ENCODE results near the gene PRG2. TPM values are rescaled to one million over a fixed set of nuclear protein-coding genes. Genes with fewer than 3 reads are reported as not detected.

Gene PRG2, protein sequence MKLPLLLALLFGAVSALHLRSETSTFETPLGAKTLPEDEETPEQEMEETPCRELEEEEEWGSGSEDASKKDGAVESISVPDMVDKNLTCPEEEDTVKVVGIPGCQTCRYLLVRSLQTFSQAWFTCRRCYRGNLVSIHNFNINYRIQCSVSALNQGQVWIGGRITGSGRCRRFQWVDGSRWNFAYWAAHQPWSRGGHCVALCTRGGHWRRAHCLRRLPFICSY
- total RNA-seq (2014; rRNA removed; shearing (Covaris generic)) (0.28 TPM in 1 of 2 replicates, not detected in the other), total RNA-seq (2022) (1.1 and 1.2 TPM in 2 replicates), Bru-seq, nascent RNA (percentile 37 among the genes with signal in this experiment), BruChase-seq, experiment 1, labeled RNA remaining after a 6-hour chase (percentile 40 among the genes with signal in this experiment), BruChase-seq, experiment 2, labeled RNA remaining after a 2-hour chase (percentile 36 among the genes with signal in this experiment)
- long read RNA-seq, result 0 reads

DNA sequence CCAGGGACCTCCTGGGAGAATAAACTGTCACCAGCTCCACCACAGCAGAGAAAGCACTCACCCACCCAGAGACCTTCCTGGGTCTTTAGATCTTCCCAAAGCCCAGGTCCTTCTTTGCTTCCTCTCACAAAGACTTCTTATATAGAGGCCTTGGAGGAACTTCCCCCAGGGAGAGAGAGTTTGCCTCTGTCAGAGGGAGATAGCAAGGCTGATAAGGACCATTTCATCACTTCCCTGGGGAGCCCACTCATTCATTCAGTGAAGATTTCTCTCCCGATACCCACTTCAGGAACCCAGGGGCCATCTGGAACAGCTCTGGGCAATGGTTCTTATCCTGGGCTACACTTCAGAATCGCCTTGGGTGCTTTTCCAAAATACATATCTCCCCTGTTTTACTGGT is at the start of gene PRG2:
Gene PRG2 (minus strand): TSS at position 116 of the 400 bp plus-strand sequence. CDS start 706 bp downstream, outside the sequence.
- CTCF ChIA-PET (ENCODE audit: unreplicated experiment), result no interaction called here

GRCh38 chr11:57439786-57440185 is 49.3 kb upstream of the PRG2 start:
- H3K9me3 ChIP-seq (ENCODE audit: low read length), result no peaks in the 10 kb centered on the region
- no peak for DNase-seq (ENCODE audit: low spot score)
- H3K79me2 ChIP-seq (ENCODE audit: insufficient read depth, low read depth, low read length), result no peaks in the 10 kb centered on the region
- H3K36me3 ChIP-seq (ENCODE audit: insufficient read depth, low read length), result no peaks in the 10 kb centered on the region
- ChIA-PET CTCF (ENCODE audit: unreplicated experiment) (interaction anchor here (0.5 kb wide), 1 partner anchor 17 kb away, joined by 6 read pairs; no protein-coding TSS in a partner anchor), POLR2A (no interaction called here)
- intact Hi-C loops (cut with micrococcal nuclease; ENCODE audit: unreplicated experiment), result no loop called here
- H3K4me3 ChIP-seq (ENCODE audit: low read depth, low read length, poor library complexity, severe bottlenecking), result no peak overlapping the region
- TF ChIP-seq EZH2phosphoT487 (IDR thresholded peaks at IDR 0.05; ENCODE audit: borderline replicate concordance, low read depth, low read length) (no peak), CTCF (conservative IDR thresholded peaks at IDR 0.05; ENCODE audit: low read length) (no peak)
- no peak overlapping the region for H3K4me2 ChIP-seq (ENCODE audit: low read length)
- H3K27ac ChIP-seq (ENCODE audit: low read depth, low read length, poor library complexity, severe bottlenecking), result no peak overlapping the region
- no peaks in the 10 kb centered on the region for H3K9me2 ChIP-seq (ENCODE audit: insufficient read depth, low read length)
- H2AFZ ChIP-seq (ENCODE audit: low read length), result no peak overlapping the region
- no peaks in the 10 kb centered on the region for H4K20me1 ChIP-seq (ENCODE audit: insufficient read depth, low read length)
- BruUV-seq (replicated peaks), result no TSS peak
- H3K4me1 ChIP-seq (ENCODE audit: insufficient read depth, low read length, poor library complexity, severe bottlenecking), result no peaks in the 10 kb centered on the region

More for the DNA sequence above, at the start of gene PRG2:
- H3K4me2 ChIP-seq (ENCODE audit: low read length), result no peak within 1 kb of the TSS
- POLR2A ChIA-PET, result no interaction called here
- H3K9me3 ChIP-seq (ENCODE audit: low read length), result no peaks in the 10 kb centered on the region
- no peaks in the 10 kb centered on the region for H3K9me2 ChIP-seq (ENCODE audit: insufficient read depth, low read length)
- H3K79me2 ChIP-seq (ENCODE audit: insufficient read depth, low read depth, low read length), result no peaks in the 10 kb centered on the region
- H3K4me3 ChIP-seq (ENCODE audit: low read depth, low read length, poor library complexity, severe bottlenecking), result no peak within 1 kb of the TSS
- no TSS peak for BruUV-seq (replicated peaks)
- H3K27ac ChIP-seq (ENCODE audit: low read depth, low read length, poor library complexity, severe bottlenecking), result no peak within 1 kb of the TSS
- H3K36me3 ChIP-seq (ENCODE audit: insufficient read depth, low read length), result no peaks in the 10 kb centered on the region
- intact Hi-C loops (cut with micrococcal nuclease; ENCODE audit: unreplicated experiment), result no loop called here
- H2AFZ ChIP-seq (ENCODE audit: low read length), result no peak within 1 kb of the TSS
- H4K20me1 ChIP-seq (ENCODE audit: insufficient read depth, low read length), result no peaks in the 10 kb centered on the region
- DNase-seq (ENCODE audit: low spot score), result no peak
- H3K4me1 ChIP-seq (ENCODE audit: insufficient read depth, low read length, poor library complexity, severe bottlenecking), result no peaks in the 10 kb centered on the region
- no peak for TF ChIP-seq EZH2phosphoT487 (IDR thresholded peaks at IDR 0.05; ENCODE audit: borderline replicate concordance, low read depth, low read length)
- TF ChIP-seq CTCF (conservative IDR thresholded peaks at IDR 0.05; ENCODE audit: low read length), result no peak
